ENCODE measurements around the gene APC.
"Not testable (repeated sequence)": the region's sequence is repeated elsewhere in the genome, so short reads cannot be mapped to it uniquely, and the experiment has no call there.

The APC gene

GRCh38 chr5:112860929-112861637 is 123.4 kb downstream of the APC start, which contains the start of gene SRP19:
SRP19 (plus strand) TSS chr5:112861287; CDS start chr5:112861377, 90 bp downstream.
- FAIRE-seq: peak; percentile 95

GRCh38 chr5:112861638-112861985 is 123.9 kb downstream of the APC start:
- no peak for FAIRE-seq

- no peak for FAIRE-seq
These were observed 124.4 kb downstream of the APC start for GRCh38 chr5:112862085-112862484.

GRCh38 chr5:112863549-112863948 is 125.9 kb downstream of the APC start:
- no peak for FAIRE-seq

GRCh38 chr5:112865128-112865527 is 127.4 kb downstream of the APC start:
- no peak for FAIRE-seq

GRCh38 chr5:112866739-112867138 is 129.1 kb downstream of the APC start:
- FAIRE-seq: no peak

- FAIRE-seq: no peak
These were observed 129.7 kb downstream of the APC start for GRCh38 chr5:112867411-112867810.

GRCh38 chr5:112869948-112870347 is 132.3 kb downstream of the APC start:
- FAIRE-seq: no peak

- no peak for FAIRE-seq
These were observed 133.3 kb downstream of the APC start for GRCh38 chr5:112870966-112871365.

- peak; percentile 55 for FAIRE-seq
These were observed 138.7 kb downstream of the APC start for GRCh38 chr5:112876362-112876761.

- no peak for FAIRE-seq
These were observed 140.4 kb downstream of the APC start for GRCh38 chr5:112878101-112878500.

- no peak for FAIRE-seq
These were observed 141.1 kb downstream of the APC start for GRCh38 chr5:112878760-112879159.

GRCh38 chr5:112880219-112880964 is 142.7 kb downstream of the APC start:
- no peak for FAIRE-seq

GRCh38 chr5:112883192-112883591 is 145.5 kb downstream of the APC start:
- no peak for FAIRE-seq

GRCh38 chr5:112885001-112885400 is 147.3 kb downstream of the APC start:
- no peak for FAIRE-seq

GRCh38 chr5:112886975-112887374 is 149.3 kb downstream of the APC start:
- FAIRE-seq: no peak

GRCh38 chr5:112892066-112892465 is 154.4 kb downstream of the APC start:
- FAIRE-seq: not testable (repeated sequence)

GRCh38 chr5:112892776-112893175 is 155.1 kb downstream of the APC start:
- FAIRE-seq: no peak

- no peak for FAIRE-seq
These were observed 158.0 kb downstream of the APC start for GRCh38 chr5:112895682-112896081.

All from G401.6 (cell line).